ENCODE measurements around the gene NDRG3.
"Not testable (repeated sequence)": the region's sequence is repeated elsewhere in the genome, so short reads cannot be mapped to it uniquely, and the experiment has no call there.

Gene NDRG3

GRCh38 chr20:36644032-36644705 lies 101.7 kb downstream of the NDRG3 start:
- Histone ChIP-seq H3K4me3 (ENCODE audit: low read length) (no peak overlapping the region), H3K9ac (ENCODE audit: low read length) (no peak overlapping the region), H3K4me1 (ENCODE audit: control insufficient read depth, insufficient read depth, low read length) (no peaks in the 10 kb centered on the region), H3K27me3 (replicated peaks; ENCODE audit: control insufficient read depth, insufficient read depth, low read length) (no peaks in the 10 kb centered on the region), H3K36me3 (ENCODE audit: control insufficient read depth, insufficient read depth, low read length, severe bottlenecking) (no peaks in the 10 kb centered on the region), H3K9me3 (ENCODE audit: control insufficient read depth, low read length) (no peaks in the 10 kb centered on the region)
- DNase-seq (ENCODE audit: low read depth): no peak

- Histone ChIP-seq H3K4me3 (ENCODE audit: low read length) (no peak overlapping the region), H3K27me3 (replicated peaks; ENCODE audit: control insufficient read depth, insufficient read depth, low read length) (no peaks in the 10 kb centered on the region), H3K4me1 (ENCODE audit: control insufficient read depth, insufficient read depth, low read length) (no peaks in the 10 kb centered on the region), H3K36me3 (ENCODE audit: control insufficient read depth, insufficient read depth, low read length, severe bottlenecking) (no peaks in the 10 kb centered on the region), H3K9me3 (ENCODE audit: control insufficient read depth, low read length) (no peaks in the 10 kb centered on the region), H3K9ac (ENCODE audit: low read length) (no peak overlapping the region)
- no peak for DNase-seq (ENCODE audit: low read depth)
These were observed 103.8 kb downstream of the NDRG3 start for GRCh38 chr20:36642136-36642535.

DNA sequence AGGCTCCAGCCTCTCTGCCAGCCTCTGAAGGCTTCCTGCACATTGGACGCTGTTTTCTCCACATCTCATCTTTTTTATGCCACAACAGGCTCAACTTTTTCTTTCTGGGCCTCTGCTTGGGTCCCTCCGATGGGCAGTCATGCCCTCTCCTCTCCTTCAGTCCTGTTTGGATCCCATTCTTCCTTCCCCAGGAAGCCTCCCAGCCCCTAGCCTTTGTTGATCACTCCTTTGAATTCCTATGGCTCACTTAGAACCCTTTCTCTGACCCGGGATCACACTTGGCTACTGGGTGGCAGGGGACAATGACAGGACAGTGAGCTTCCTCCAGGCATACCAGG lies 104.4 kb downstream of the NDRG3 start:
- Histone ChIP-seq H3K36me3 (ENCODE audit: control insufficient read depth, insufficient read depth, low read length, severe bottlenecking) (no peaks in the 10 kb centered on the region), H3K9ac (ENCODE audit: low read length) (no peak overlapping the region), H3K27me3 (replicated peaks; ENCODE audit: control insufficient read depth, insufficient read depth, low read length) (no peaks in the 10 kb centered on the region), H3K4me3 (ENCODE audit: low read length) (no peak overlapping the region), H3K9me3 (ENCODE audit: control insufficient read depth, low read length) (no peaks in the 10 kb centered on the region), H3K4me1 (ENCODE audit: control insufficient read depth, insufficient read depth, low read length) (no peaks in the 10 kb centered on the region)
- DNase-seq (ENCODE audit: low read depth): no peak

DNA sequence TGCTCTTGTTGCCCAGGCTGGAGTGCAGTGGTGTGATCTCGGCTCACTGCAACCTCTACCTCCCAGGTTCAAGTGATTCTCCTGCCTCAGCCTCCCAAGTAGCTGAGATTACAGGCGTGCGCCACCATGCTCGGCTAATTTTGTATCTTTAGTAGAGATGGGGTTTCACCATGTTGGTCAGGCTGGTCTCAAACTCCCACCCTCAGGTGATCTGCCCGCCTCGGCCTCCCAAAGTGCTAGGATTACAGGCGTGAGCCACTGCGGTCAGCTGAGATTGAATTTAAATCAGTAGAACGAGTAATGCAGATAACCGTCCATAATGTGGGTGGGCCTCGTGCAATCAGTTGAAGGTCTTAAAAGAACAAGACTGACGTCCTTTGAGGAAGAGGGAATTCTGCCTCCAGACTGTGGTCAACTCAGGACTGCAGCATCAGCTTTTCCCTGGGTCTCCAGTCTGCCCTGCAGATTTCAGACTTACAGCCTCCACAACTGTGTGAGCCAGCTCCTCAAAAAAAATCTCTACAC lies 107.0 kb downstream of the NDRG3 start:
- not testable (repeated sequence) for H3K9me3 ChIP-seq (ENCODE audit: control insufficient read depth, low read length); H3K4me1 ChIP-seq (ENCODE audit: control insufficient read depth, insufficient read depth, low read length); H3K36me3 ChIP-seq (ENCODE audit: control insufficient read depth, insufficient read depth, low read length, severe bottlenecking); H3K4me3 ChIP-seq (ENCODE audit: low read length); H3K9ac ChIP-seq (ENCODE audit: low read length); H3K27me3 ChIP-seq (replicated peaks; ENCODE audit: control insufficient read depth, insufficient read depth, low read length); DNase-seq (ENCODE audit: low read depth)

DNA sequence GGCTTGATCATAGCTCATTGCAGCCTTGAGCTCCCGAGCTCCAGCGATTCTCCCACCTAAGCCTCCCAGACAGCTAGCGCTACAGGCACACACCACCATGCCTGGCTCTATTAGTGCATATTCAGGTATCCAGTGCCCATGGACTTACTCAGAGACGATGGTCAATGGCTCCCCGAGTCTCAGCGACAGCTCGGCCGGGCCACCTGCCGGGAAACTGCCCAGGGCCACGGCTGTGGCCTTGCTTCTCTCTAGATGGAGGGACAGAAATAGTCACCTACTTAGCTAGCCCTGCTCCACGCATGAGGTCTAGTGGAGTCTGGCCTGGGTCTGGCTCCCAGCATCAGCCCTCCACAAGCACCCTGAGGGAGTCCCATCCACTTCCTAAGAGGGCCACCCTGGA lies 111.5 kb downstream of the NDRG3 start:
- no peaks in the 10 kb centered on the region for H3K4me1 ChIP-seq (ENCODE audit: control insufficient read depth, insufficient read depth, low read length)
- DNase-seq (ENCODE audit: low read depth): no peak
- no peak overlapping the region for H3K4me3 ChIP-seq (ENCODE audit: low read length)
- peaks cover 6% of the 10 kb centered on the region for H3K27me3 ChIP-seq (replicated peaks; ENCODE audit: control insufficient read depth, insufficient read depth, low read length)
- H3K36me3 ChIP-seq (ENCODE audit: control insufficient read depth, insufficient read depth, low read length, severe bottlenecking): no peaks in the 10 kb centered on the region
- no peaks in the 10 kb centered on the region for H3K9me3 ChIP-seq (ENCODE audit: control insufficient read depth, low read length)
- H3K9ac ChIP-seq (ENCODE audit: low read length): no peak overlapping the region

- no peaks in the 10 kb centered on the region for H3K4me1 ChIP-seq (ENCODE audit: control insufficient read depth, insufficient read depth, low read length)
- H3K9ac ChIP-seq (ENCODE audit: low read length): no peak overlapping the region
- DNase-seq (ENCODE audit: low read depth): no peak
- H3K4me3 ChIP-seq (ENCODE audit: low read length): no peak overlapping the region
- peaks cover 6% of the 10 kb centered on the region for H3K27me3 ChIP-seq (replicated peaks; ENCODE audit: control insufficient read depth, insufficient read depth, low read length)
- no peaks in the 10 kb centered on the region for H3K9me3 ChIP-seq (ENCODE audit: control insufficient read depth, low read length)
- no peaks in the 10 kb centered on the region for H3K36me3 ChIP-seq (ENCODE audit: control insufficient read depth, insufficient read depth, low read length, severe bottlenecking)
These were observed 112.6 kb downstream of the NDRG3 start for GRCh38 chr20:36633285-36633772.

- Histone ChIP-seq H3K4me1 (ENCODE audit: control insufficient read depth, insufficient read depth, low read length) (no peaks in the 10 kb centered on the region), H3K36me3 (ENCODE audit: control insufficient read depth, insufficient read depth, low read length, severe bottlenecking) (no peaks in the 10 kb centered on the region), H3K27me3 (replicated peaks; ENCODE audit: control insufficient read depth, insufficient read depth, low read length) (peaks cover 6% of the 10 kb centered on the region), H3K4me3 (ENCODE audit: low read length) (no peak overlapping the region), H3K9me3 (ENCODE audit: control insufficient read depth, low read length) (no peaks in the 10 kb centered on the region), H3K9ac (ENCODE audit: low read length) (no peak overlapping the region)
- DNase-seq (ENCODE audit: low read depth): no peak
These were observed 113.2 kb downstream of the NDRG3 start for GRCh38 chr20:36632487-36633284.

GRCh38 chr20:36632147-36632486 lies 113.8 kb downstream of the NDRG3 start:
- Histone ChIP-seq H3K4me1 (ENCODE audit: control insufficient read depth, insufficient read depth, low read length) (no peaks in the 10 kb centered on the region), H3K27me3 (replicated peaks; ENCODE audit: control insufficient read depth, insufficient read depth, low read length) (peaks cover 6% of the 10 kb centered on the region), H3K4me3 (ENCODE audit: low read length) (no peak overlapping the region), H3K36me3 (ENCODE audit: control insufficient read depth, insufficient read depth, low read length, severe bottlenecking) (no peaks in the 10 kb centered on the region), H3K9me3 (ENCODE audit: control insufficient read depth, low read length) (no peaks in the 10 kb centered on the region), H3K9ac (ENCODE audit: low read length) (no peak overlapping the region)
- no peak for DNase-seq (ENCODE audit: low read depth)

DNA sequence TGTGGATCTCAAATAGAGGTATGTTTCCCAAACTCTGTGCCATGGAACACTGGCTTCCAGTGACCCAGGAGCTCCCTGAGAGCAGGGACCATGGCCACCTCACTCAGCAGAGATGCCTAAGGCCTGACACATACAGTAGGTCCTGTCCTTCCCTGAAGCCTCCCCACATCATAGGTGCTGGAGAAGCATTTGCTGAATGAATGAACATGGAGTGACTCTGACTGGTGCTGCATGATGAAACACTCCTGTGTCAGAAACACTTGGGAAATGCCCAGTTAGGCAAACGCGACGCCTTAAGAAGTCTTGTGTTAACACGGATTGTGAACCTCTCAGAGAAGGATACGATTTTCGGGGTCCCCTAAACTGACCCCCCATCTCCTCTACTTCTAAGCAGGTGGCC lies 114.2 kb downstream of the NDRG3 start:
- peaks cover 6% of the 10 kb centered on the region for H3K27me3 ChIP-seq (replicated peaks; ENCODE audit: control insufficient read depth, insufficient read depth, low read length)
- no peak for DNase-seq (ENCODE audit: low read depth)
- no peaks in the 10 kb centered on the region for H3K9me3 ChIP-seq (ENCODE audit: control insufficient read depth, low read length)
- H3K4me1 ChIP-seq (ENCODE audit: control insufficient read depth, insufficient read depth, low read length): no peaks in the 10 kb centered on the region
- no peak overlapping the region for H3K9ac ChIP-seq (ENCODE audit: low read length)
- H3K36me3 ChIP-seq (ENCODE audit: control insufficient read depth, insufficient read depth, low read length, severe bottlenecking): no peaks in the 10 kb centered on the region
- H3K4me3 ChIP-seq (ENCODE audit: low read length): no peak overlapping the region

DNA sequence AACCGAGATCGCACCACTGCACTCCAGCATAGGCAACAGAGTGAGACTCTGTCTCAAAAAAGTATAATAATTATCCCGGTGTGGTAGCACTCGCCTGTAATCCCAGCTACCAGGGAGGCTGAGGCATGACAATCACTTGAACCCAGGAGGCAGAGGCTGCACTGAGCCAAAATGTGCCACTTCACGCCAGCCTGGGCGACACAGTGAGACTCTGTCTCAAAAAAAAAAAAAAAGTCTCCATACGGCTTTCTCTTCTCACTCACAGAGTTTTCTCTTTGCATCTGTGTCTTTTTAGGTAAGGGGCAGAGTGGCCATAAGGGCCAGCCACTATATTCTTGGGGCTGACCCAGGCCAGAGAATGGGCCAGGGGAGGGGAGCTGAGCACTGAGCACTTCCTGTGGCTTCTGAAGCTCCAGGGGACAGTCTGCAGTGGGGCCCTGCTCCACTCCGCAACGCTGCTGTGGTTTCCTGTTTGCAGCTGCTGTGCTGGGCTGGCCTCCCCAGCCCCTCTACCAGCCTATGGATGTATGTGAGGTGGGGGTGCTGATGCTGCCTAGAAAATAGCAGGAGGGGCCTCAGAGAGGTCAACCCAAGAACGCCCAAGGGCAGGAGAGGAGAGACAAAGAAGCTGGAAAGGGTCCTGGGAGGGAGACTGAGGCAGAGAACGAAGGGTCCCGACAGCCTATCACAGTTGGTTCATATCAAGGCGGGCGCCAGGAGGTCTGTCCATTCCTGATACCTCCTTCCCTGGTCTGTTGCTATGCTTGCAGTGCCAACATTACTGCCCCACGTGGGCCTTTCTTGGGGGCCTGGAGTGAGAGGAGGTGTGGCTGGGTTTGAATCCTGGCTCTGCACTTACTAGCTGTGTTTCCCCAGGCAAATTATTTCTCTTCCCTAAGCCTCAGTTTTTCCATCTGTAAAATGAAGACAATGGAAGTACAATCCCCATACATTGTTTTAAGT lies 115.9 kb downstream of the NDRG3 start:
- Histone ChIP-seq H3K9me3 (ENCODE audit: control insufficient read depth, low read length) (no peaks in the 10 kb centered on the region), H3K9ac (ENCODE audit: low read length) (no peak overlapping the region), H3K27me3 (replicated peaks; ENCODE audit: control insufficient read depth, insufficient read depth, low read length) (peaks cover under 1% of the 10 kb centered on the region), H3K4me3 (ENCODE audit: low read length) (no peak overlapping the region), H3K4me1 (ENCODE audit: control insufficient read depth, insufficient read depth, low read length) (no peaks in the 10 kb centered on the region), H3K36me3 (ENCODE audit: control insufficient read depth, insufficient read depth, low read length, severe bottlenecking) (no peaks in the 10 kb centered on the region)
- no peak for DNase-seq (ENCODE audit: low read depth)

- Histone ChIP-seq H3K9ac (ENCODE audit: low read length) (no peak overlapping the region), H3K9me3 (ENCODE audit: control insufficient read depth, low read length) (no peaks in the 10 kb centered on the region), H3K36me3 (ENCODE audit: control insufficient read depth, insufficient read depth, low read length, severe bottlenecking) (no peaks in the 10 kb centered on the region), H3K4me3 (ENCODE audit: low read length) (no peak overlapping the region), H3K27me3 (replicated peaks; ENCODE audit: control insufficient read depth, insufficient read depth, low read length) (no peaks in the 10 kb centered on the region), H3K4me1 (ENCODE audit: control insufficient read depth, insufficient read depth, low read length) (no peaks in the 10 kb centered on the region)
- DNase-seq (ENCODE audit: low read depth): no peak
These were observed 117.8 kb downstream of the NDRG3 start for GRCh38 chr20:36628076-36628475.
